Mesenteric fat pad (tissue), 1 donor: ENCODE results near the gene ANKRD44. TPM values are rescaled to one million over a fixed set of nuclear protein-coding genes. Genes with fewer than 3 reads are reported as not detected.

Source experiments
- DNase-seq: peaks from one replicate; pipeline ENCODE4 v3.0.0-alpha.2; 2020; ENCODE audit warnings: low spot score
- total RNA-seq: library from RNA; stranded (reverse); fragmentation: NEBNext Ultra II Directional; extraction: Animal tissue kit (Norgen Biotek cat#: 25700); gene quantifications from one replicate; pipeline ENCODE4 v1.2.1, GENCODE V29; 2021
- donor health status: DM: yes; HTN: yes; CAD: no.

ANKRD44 gene
- total RNA-seq, 1 donor from 2014 or later = 26.0 TPM

GRCh38 chr2:197322724-197323720 lies 12.4 kb upstream of the ANKRD44 start:
- no peak for DNase-seq

- no peak for DNase-seq
Measured at GRCh38 chr2:197322143-197322542, 11.6 kb upstream of the ANKRD44 start.

- DNase-seq = no peak
Measured at GRCh38 chr2:197315371-197315770, 4.8 kb upstream of the ANKRD44 start.

- DNase-seq = no peak
Measured at GRCh38 chr2:197312186-197312585, 1.6 kb upstream of the ANKRD44 start.

GRCh38 chr2:197311421-197312033 lies 947 bp upstream of the ANKRD44 start:
- no peak for DNase-seq

- DNase-seq = no peak
Measured at GRCh38 chr2:197310987-197311420, 424 bp upstream of the ANKRD44 start.

- DNase-seq = no peak
Measured at GRCh38 chr2:197309691-197310231, 819 bp downstream of the ANKRD44 start.

GRCh38 chr2:197308996-197309690 lies 1.4 kb downstream of the ANKRD44 start:
- DNase-seq = no peak

- no peak for DNase-seq
Measured at GRCh38 chr2:197308585-197308984, 2.0 kb downstream of the ANKRD44 start.

GRCh38 chr2:197307933-197308521 lies 2.6 kb downstream of the ANKRD44 start:
- no peak for DNase-seq

- no peak for DNase-seq
Measured at GRCh38 chr2:197307236-197307932, 3.2 kb downstream of the ANKRD44 start.

GRCh38 chr2:197306696-197307040 lies 3.9 kb downstream of the ANKRD44 start:
- no peak for DNase-seq

GRCh38 chr2:197306024-197306695 lies 4.4 kb downstream of the ANKRD44 start:
- no peak for DNase-seq

GRCh38 chr2:197304556-197305011 lies 6.0 kb downstream of the ANKRD44 start:
- no peak for DNase-seq

- DNase-seq = no peak
Measured at GRCh38 chr2:197300139-197300538, 10.4 kb downstream of the ANKRD44 start.

GRCh38 chr2:197298609-197299008 lies 12.0 kb downstream of the ANKRD44 start:
- DNase-seq = no peak

GRCh38 chr2:197297772-197298318 lies 12.7 kb downstream of the ANKRD44 start:
- DNase-seq = no peak

GRCh38 chr2:197297266-197297665 lies 13.3 kb downstream of the ANKRD44 start:
- DNase-seq = no peak

- DNase-seq = no peak
Measured at GRCh38 chr2:197296835-197297234, 13.7 kb downstream of the ANKRD44 start.

- no peak for DNase-seq
Measured at GRCh38 chr2:197294260-197294659, 16.3 kb downstream of the ANKRD44 start.
